ENCODE data around the gene EMC9.

EMC9 gene

DNA sequence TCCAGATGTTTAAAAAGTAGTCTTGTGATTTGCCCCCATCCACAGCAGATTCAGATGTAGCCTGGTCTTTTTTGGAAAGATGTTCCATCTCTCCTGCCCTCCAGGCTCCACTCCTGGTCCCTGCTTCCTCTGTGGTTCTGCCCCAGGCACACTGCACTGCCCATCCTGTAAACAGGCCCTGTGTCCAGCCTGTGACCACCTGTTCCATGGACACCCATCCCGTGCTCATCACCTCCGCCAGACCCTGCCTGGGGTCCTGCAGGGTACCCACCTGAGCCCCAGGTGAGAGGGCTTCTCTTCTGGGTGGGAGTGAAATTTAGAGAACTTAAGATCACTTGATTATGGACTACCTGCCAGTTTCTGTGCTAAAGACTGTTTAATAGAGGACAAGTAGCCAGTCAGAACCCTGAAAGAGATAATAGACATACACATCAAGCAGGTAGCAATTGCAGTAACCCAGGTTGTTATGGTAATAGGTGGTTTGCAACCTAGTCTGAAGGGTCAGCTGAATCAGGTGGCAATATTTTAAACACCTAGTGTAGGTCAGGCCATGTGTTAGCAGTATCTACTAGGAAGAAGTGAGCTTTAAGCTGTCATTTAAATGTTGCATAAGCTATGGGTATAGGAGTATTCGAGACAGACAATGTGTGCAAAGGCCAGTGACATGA is 8.0 kb upstream of the EMC9 start:
- Histone ChIP-seq H3K4me3 (ENCODE audit: low read length, poor library complexity, severe bottlenecking) (no peak overlapping the region), H3K27me3 (ENCODE audit: insufficient read depth, low read length, poor library complexity, severe bottlenecking) (no peaks in the 10 kb centered on the region), H3K4me1 (ENCODE audit: insufficient read depth, low read length, poor library complexity, severe bottlenecking) (peaks cover 30% of the 10 kb centered on the region), H3K4me2 (ENCODE audit: low read depth, low read length, poor library complexity, severe bottlenecking) (peak overlapping the region; percentile 19), H3K79me2 (ENCODE audit: insufficient read depth, low read length) (peaks cover 59% of the 10 kb centered on the region), H3K36me3 (ENCODE audit: insufficient read depth, low read length) (peaks cover 27% of the 10 kb centered on the region; the same call in 1 of the 2 replicates), H3K9me3 (ENCODE audit: insufficient read depth, low read depth, low read length) (no peaks in the 10 kb centered on the region), H4K20me1 (ENCODE audit: insufficient read depth, low read length, poor library complexity, severe bottlenecking) (peaks cover 29% of the 10 kb centered on the region), H2AFZ (ENCODE audit: low read length) (no peak overlapping the region), H3K9me2 (replicated peaks; ENCODE audit: low read depth, low read length) (no peaks in the 10 kb centered on the region), H3F3A (ENCODE audit: low read depth) (0 out of 2 replicates have a peak, but pooled peaks cover 2% of the 10 kb centered on the region), H3K9ac (ENCODE audit: low read depth, low read length, poor library complexity, severe bottlenecking) (no peak overlapping the region)
- TF ChIP-seq, protein P1, sequence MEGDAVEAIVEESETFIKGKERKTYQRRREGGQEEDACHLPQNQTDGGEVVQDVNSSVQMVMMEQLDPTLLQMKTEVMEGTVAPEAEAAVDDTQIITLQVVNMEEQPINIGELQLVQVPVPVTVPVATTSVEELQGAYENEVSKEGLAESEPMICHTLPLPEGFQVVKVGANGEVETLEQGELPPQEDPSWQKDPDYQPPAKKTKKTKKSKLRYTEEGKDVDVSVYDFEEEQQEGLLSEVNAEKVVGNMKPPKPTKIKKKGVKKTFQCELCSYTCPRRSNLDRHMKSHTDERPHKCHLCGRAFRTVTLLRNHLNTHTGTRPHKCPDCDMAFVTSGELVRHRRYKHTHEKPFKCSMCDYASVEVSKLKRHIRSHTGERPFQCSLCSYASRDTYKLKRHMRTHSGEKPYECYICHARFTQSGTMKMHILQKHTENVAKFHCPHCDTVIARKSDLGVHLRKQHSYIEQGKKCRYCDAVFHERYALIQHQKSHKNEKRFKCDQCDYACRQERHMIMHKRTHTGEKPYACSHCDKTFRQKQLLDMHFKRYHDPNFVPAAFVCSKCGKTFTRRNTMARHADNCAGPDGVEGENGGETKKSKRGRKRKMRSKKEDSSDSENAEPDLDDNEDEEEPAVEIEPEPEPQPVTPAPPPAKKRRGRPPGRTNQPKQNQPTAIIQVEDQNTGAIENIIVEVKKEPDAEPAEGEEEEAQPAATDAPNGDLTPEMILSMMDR (conservative IDR thresholded peaks at IDR 0.05; ENCODE audit: low read length): no peak
- TF ChIP-seq EZH2phosphoT487 (IDR thresholded peaks at IDR 0.05; ENCODE audit: borderline replicate concordance): no peak

DNA sequence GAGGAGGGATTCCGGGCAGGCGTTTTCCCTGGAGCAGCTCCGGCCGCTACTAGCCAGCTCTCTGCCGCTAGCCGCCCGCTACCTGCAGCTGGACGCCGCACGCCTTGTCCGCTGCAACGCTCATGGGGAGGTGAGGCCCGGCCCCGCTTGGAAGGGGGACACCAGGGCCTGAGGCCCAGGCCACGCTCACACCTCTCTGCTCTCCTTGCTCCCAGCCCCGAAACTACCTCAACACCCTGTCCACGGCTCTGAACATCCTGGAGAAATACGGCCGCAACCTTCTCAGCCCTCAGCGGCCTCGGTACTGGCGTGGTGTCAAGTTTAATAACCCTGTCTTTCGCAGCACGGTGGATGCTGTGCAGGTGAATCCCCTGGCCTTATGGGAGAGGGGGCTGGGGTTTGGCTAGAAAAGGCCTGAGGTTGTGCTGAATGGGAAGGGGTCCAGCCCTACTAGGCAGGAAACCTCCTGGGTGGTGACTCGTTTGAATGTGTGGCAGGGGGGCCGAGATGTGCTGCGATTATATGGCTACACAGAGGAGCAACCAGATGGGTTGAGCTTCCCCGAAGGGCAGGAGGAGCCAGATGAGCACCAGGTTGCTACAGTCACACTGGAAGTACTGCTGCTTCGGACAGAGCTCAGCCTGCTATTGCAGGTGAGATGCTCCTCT is 6.5 kb upstream of the EMC9 start:
- Histone ChIP-seq H2AFZ (ENCODE audit: low read length) (no peak overlapping the region), H3K79me2 (ENCODE audit: insufficient read depth, low read length) (peaks cover 70% of the 10 kb centered on the region), H3K4me3 (ENCODE audit: low read length, poor library complexity, severe bottlenecking) (peak overlapping the region; percentile 100), H3K9me2 (replicated peaks; ENCODE audit: low read depth, low read length) (no peaks in the 10 kb centered on the region), H3K9me3 (ENCODE audit: insufficient read depth, low read depth, low read length) (no peaks in the 10 kb centered on the region), H4K20me1 (ENCODE audit: insufficient read depth, low read length, poor library complexity, severe bottlenecking) (peaks cover 29% of the 10 kb centered on the region), H3K36me3 (ENCODE audit: insufficient read depth, low read length) (peaks cover 27% of the 10 kb centered on the region; the same call in 1 of the 2 replicates), H3K4me1 (ENCODE audit: insufficient read depth, low read length, poor library complexity, severe bottlenecking) (peaks cover 30% of the 10 kb centered on the region), H3K27me3 (ENCODE audit: insufficient read depth, low read length, poor library complexity, severe bottlenecking) (no peaks in the 10 kb centered on the region), H3K9ac (ENCODE audit: low read depth, low read length, poor library complexity, severe bottlenecking) (peak overlapping the region; percentile 95), H3K4me2 (ENCODE audit: low read depth, low read length, poor library complexity, severe bottlenecking) (peak overlapping the region; percentile 100), H3F3A (ENCODE audit: low read depth) (0 out of 2 replicates have a peak, but pooled peaks cover 2% of the 10 kb centered on the region)
- no peak for TF ChIP-seq EZH2phosphoT487 (IDR thresholded peaks at IDR 0.05; ENCODE audit: borderline replicate concordance)
- TF ChIP-seq, protein P1 (conservative IDR thresholded peaks at IDR 0.05; ENCODE audit: low read length): no peak

DNA sequence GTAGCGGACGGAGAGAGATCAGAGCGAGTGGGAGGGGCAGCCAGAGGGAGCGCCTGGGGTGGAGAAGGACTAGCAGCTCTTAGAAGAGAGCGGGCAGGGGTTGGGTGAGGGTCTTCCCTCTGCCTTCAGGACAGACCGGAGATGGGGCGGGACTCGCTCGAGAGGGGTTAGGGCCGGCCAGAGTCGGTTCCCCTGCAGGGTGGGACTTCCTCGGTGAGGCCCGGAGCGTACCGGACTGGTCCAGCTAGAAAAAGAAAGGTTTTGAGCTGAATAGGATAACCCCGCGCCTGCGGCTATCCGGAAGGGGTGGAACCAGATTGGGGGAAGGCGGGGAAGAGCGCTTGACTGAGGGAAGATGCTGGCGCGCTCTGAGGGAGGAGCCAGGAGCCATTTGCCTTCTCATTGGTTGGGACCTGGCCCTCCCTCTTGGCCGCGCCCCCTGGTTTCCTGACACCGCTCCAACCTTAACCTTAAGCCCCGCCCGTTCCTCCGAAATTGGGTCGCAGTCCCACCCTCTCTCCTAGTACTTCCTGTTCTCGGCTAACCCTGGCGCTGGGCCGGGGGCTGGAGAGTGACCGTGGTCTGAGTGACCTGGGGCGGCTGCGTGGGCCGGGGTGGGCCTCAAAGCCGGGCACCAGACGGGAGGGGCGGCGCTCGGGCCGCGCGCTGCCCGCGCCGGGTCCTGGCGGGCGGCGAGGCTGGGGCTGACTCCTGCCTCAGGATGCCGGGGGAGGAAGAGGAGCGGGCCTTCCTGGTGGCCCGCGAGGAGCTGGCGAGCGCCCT is 5.8 kb upstream of the EMC9 start, which contains the start of gene RNF31:
TSS of gene RNF31 (plus strand) at position 521 of the 783 bp plus-strand sequence. CDS start at position 722, 201 bp downstream.
- Histone ChIP-seq H3K79me2 (ENCODE audit: insufficient read depth, low read length) (peaks cover 74% of the 10 kb centered on the region), H3K9me3 (ENCODE audit: insufficient read depth, low read depth, low read length) (no peaks in the 10 kb centered on the region), H2AFZ (ENCODE audit: low read length) (peak within 1 kb of the TSS; percentile 94), H3K4me2 (ENCODE audit: low read depth, low read length, poor library complexity, severe bottlenecking) (peak within 1 kb of the TSS; percentile 100), H3K4me1 (ENCODE audit: insufficient read depth, low read length, poor library complexity, severe bottlenecking) (peaks cover 31% of the 10 kb centered on the region), H3K36me3 (ENCODE audit: insufficient read depth, low read length) (peaks cover 22% of the 10 kb centered on the region; the same call in 1 of the 2 replicates), H3K9ac (ENCODE audit: low read depth, low read length, poor library complexity, severe bottlenecking) (peak within 1 kb of the TSS; percentile 95), H4K20me1 (ENCODE audit: insufficient read depth, low read length, poor library complexity, severe bottlenecking) (peaks cover 29% of the 10 kb centered on the region), H3K4me3 (ENCODE audit: low read length, poor library complexity, severe bottlenecking) (peak within 1 kb of the TSS; percentile 100), H3K9me2 (replicated peaks; ENCODE audit: low read depth, low read length) (no peaks in the 10 kb centered on the region), H3F3A (ENCODE audit: low read depth) (0 out of 2 replicates have a peak, but pooled peaks cover 2% of the 10 kb centered on the region), H3K27me3 (ENCODE audit: insufficient read depth, low read length, poor library complexity, severe bottlenecking) (no peaks in the 10 kb centered on the region)
- no peak for TF ChIP-seq EZH2phosphoT487 (IDR thresholded peaks at IDR 0.05; ENCODE audit: borderline replicate concordance)
